Measurements from ENCODE around the gene SLC38A1.

DNA sequence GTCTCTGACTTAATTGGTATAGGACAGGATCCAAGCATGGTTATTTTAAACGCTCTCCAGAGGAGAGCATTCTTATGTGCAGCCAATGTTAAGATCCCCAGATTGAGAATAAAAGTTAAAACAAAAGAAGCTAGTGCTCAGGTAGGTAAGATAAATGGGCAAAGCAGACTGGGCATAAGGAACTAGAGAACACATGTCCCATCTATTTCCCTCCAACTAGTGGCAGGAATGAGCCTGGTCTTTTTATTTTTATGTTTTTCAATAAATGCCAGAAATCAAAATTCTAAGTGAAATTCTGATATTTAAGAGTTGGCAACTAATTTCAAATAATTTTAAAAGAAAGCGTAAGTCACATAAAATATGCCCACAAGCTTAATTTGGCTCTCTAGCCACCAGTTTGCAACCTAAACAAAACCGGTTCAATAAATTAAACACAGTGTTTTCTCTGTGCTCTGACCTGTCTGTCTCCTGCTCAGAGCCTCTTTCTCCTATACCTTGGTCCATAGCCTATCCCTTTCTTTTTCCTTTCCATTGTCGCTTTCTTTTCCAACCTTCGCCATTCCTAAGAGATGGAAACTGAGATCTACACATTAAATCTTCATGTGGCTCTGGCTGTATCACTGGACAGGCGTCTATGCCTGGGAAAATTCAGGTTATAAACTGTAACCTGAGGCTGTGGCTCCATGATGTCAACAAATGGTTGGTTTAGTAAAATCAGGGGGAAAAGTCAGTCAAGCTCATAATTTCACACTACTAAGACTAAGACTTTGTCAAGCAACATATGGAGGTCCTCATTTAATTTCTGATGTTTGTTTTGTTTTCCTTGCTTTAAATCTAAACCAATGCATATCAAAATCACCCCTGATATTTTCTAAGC, 5.5 kb downstream of the SLC38A1 start:
- TF ChIP-seq, protein P1, sequence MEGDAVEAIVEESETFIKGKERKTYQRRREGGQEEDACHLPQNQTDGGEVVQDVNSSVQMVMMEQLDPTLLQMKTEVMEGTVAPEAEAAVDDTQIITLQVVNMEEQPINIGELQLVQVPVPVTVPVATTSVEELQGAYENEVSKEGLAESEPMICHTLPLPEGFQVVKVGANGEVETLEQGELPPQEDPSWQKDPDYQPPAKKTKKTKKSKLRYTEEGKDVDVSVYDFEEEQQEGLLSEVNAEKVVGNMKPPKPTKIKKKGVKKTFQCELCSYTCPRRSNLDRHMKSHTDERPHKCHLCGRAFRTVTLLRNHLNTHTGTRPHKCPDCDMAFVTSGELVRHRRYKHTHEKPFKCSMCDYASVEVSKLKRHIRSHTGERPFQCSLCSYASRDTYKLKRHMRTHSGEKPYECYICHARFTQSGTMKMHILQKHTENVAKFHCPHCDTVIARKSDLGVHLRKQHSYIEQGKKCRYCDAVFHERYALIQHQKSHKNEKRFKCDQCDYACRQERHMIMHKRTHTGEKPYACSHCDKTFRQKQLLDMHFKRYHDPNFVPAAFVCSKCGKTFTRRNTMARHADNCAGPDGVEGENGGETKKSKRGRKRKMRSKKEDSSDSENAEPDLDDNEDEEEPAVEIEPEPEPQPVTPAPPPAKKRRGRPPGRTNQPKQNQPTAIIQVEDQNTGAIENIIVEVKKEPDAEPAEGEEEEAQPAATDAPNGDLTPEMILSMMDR (IDR thresholded peaks at IDR 0.05; ENCODE audit: low read depth, low read length), result no peak
- TF ChIP-seq POLR2A (IDR thresholded peaks at IDR 0.05; ENCODE audit: extremely low read depth, insufficient read length), result no peak

All from NB4 (cell line).